ENCODE results near the gene TNFRSF12A.

GRCh38 chr16:3012246-3012645 is 7.9 kb upstream of the TNFRSF12A start:
- TF ChIP-seq TP53 (CRISPR knock-in tag; IDR thresholded peaks at IDR 0.05) (no peak), EP300 (IDR thresholded peaks at IDR 0.05) (no peak), USF2 (IDR thresholded peaks at IDR 0.05) (no peak), JUNB (IDR thresholded peaks at IDR 0.05) (no peak)
- TF ChIP-seq, protein P1, sequence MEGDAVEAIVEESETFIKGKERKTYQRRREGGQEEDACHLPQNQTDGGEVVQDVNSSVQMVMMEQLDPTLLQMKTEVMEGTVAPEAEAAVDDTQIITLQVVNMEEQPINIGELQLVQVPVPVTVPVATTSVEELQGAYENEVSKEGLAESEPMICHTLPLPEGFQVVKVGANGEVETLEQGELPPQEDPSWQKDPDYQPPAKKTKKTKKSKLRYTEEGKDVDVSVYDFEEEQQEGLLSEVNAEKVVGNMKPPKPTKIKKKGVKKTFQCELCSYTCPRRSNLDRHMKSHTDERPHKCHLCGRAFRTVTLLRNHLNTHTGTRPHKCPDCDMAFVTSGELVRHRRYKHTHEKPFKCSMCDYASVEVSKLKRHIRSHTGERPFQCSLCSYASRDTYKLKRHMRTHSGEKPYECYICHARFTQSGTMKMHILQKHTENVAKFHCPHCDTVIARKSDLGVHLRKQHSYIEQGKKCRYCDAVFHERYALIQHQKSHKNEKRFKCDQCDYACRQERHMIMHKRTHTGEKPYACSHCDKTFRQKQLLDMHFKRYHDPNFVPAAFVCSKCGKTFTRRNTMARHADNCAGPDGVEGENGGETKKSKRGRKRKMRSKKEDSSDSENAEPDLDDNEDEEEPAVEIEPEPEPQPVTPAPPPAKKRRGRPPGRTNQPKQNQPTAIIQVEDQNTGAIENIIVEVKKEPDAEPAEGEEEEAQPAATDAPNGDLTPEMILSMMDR (IDR thresholded peaks at IDR 0.05) = no peak
- TF ChIP-seq, protein P2, sequence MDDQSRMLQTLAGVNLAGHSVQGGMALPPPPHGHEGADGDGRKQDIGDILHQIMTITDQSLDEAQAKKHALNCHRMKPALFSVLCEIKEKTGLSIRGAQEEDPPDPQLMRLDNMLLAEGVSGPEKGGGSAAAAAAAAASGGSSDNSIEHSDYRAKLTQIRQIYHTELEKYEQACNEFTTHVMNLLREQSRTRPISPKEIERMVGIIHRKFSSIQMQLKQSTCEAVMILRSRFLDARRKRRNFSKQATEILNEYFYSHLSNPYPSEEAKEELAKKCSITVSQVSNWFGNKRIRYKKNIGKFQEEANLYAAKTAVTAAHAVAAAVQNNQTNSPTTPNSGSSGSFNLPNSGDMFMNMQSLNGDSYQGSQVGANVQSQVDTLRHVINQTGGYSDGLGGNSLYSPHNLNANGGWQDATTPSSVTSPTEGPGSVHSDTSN (IDR thresholded peaks at IDR 0.05) = no peak
